HG03575 (cell line): ENCODE measurements around the gene PTBP3.

Source experiments
- ATAC-seq: cut with Tn5 transposase; IDR thresholded peaks from one replicate; pipeline ENCODE4 v1.9.1; 2021; ENCODE audit not compliant: unreplicated experiment, insufficient number of reproducible peaks, low FRiP score; ENCODE audit errors: extremely low read depth

The PTBP3 gene

GRCh38 chr9:112184946-112185345 is 148.5 kb downstream of the PTBP3 start:
- ATAC-seq = no peak

- ATAC-seq = no peak
Observed at GRCh38 chr9:112184221-112184620, 149.2 kb downstream of the PTBP3 start.

DNA sequence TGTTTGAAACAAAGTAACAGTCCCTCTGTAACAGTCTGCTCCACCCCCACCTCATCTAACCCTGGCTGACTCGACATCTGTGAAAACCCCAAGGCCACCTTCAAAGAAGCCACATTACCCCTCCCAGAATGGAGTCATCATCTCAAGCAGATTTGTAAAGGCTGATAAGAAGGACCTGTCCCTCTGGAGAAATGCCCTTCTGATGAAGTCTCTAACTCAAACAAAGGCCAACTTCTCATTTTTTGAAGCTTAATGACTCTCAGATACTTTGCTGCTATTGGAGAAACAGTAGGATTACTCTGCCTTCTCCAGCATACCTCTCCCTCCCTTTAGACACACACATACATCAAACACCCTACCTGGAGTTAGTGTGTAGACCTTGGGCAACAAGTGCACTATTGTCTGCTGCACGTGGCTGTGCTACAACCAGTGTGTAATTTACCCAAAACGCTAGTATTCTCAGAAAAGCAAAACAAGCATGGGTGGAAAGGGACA is 153.0 kb downstream of the PTBP3 start:
- no peak for ATAC-seq

DNA sequence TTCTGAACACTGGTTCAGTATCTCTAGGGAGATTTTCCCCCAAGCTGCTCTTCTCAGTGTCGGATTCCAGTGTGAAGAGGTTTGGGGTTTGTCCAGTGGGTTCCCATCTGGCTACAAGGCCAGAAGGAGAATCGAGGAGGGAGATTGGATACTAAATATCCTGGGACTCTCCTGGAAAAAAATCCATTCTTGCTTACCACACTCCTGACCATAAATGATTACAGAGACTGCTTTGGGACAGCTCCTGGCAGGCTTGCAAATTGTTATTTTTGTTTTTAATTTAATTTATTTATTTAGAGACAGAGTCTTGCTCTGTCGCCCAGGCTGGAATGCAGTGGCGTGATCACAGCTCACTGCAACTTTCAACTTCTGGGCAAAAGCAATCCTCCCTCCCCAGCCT is 153.6 kb downstream of the PTBP3 start:
- no peak for ATAC-seq

DNA sequence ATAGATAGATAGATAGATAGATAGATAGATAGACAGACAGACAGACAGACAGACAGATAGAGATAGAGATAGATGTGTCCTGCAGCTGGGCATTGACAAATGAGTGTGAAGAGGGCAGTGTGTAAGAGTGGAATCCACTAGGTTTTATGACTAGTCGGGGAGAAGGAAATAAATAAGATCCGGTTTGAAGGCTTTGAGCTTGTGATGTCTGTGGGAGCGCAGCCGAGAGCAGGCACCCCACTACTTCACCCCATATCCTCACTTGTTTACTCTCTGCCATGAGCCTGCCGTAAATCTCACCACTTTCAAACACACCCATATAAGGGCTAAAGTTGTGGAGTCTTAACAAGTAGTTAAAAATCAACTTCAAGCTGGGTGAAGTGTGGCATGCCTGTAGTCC is 156.9 kb downstream of the PTBP3 start:
- ATAC-seq = no peak

DNA sequence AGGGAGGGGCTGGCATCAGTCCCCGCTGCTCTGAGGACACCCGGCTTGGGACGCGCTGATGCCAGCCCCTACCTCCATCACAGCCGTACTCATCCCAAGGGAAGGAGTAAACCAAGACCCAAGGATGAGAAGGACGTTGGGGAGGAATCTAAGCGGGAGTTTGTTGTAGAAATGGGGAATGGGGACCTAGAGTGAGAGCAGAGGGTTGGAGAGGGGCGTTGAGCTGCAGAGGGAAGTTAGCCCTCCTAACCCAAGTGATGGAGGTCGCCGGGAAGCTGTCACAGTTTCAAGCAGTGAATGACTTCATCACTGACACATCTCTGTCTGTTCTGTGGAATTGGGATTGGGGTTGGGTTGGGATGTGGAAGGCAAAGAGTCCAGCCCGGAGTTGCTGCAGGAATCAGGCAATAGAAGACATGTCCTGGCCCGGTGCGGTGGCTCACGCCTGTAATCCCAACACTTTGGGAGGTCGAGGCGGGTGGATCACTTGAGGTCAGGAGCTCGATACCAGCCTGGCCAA is 157.6 kb downstream of the PTBP3 start:
- ATAC-seq = no peak

DNA sequence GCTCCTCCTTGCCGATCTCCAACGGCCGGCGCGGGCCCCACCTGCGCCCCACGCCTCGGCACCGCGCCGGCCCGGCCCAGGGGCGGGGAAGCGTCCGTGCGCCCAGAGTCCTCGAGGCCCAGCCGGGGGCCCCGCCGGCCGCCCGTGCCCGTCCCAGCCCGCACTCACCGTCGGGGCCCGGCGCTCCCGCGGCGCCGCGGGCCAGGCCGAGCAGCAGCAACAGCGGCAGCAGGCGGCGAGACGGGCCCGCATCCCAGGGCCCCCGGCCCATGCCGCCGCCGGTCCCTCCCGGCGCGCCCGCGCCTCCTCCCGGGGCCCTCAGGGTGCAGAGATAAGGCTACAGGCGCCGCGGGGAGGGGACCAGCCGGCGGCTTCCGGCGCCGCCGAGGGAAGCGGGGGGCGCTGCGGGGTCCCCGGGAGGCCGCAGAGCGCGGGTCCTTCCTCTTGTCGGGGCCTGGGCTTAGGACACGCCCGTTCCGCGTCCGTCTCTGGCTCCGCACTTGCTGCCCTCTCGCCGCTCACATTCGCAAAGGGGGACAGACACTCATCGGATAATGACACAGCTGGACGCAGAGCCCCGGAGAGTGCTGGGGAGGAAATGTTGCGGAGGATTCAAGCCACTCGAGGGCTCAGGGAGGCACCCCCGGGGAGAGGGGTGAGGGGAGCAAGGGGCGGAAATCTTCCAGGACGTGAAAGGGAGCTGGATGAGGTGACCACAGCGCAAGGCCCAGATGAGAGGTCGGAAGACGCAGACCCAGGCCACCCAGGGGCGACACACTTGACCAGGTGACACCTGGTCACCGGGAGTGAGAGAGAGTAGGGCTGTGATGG is 158.2 kb downstream of the PTBP3 start, which contains the start of gene SUSD1:
TSS of gene SUSD1 (minus strand) at position 333 of the 831 bp plus-strand sequence. CDS start at position 271, 62 bp downstream.
- peak; percentile 14 for ATAC-seq

GRCh38 chr9:112174222-112174964 is 159.0 kb downstream of the PTBP3 start:
- ATAC-seq = peak; percentile 49

GRCh38 chr9:112173489-112174221 is 159.8 kb downstream of the PTBP3 start:
- ATAC-seq = no peak

- ATAC-seq = no peak
Observed at GRCh38 chr9:112170968-112171367, 162.5 kb downstream of the PTBP3 start.

DNA sequence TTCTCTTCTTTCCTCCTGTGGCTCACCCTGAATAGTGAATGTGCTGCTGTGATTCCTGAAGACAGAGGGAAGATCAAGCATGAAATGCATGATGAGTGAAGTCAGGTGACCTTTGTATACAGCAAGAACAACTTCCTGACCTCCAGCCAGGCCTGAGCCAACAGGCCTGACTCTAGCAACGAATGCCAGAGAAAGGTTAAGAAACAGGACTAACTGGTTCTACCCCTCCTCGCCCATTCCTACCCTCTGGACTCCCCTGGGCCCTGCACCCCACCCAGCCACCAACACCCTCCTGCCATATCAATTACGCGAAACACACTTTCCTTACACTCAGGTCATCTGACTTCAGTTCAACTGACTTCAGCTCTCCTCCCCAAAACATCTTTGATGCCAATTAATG is 163.2 kb downstream of the PTBP3 start:
- no peak for ATAC-seq

DNA sequence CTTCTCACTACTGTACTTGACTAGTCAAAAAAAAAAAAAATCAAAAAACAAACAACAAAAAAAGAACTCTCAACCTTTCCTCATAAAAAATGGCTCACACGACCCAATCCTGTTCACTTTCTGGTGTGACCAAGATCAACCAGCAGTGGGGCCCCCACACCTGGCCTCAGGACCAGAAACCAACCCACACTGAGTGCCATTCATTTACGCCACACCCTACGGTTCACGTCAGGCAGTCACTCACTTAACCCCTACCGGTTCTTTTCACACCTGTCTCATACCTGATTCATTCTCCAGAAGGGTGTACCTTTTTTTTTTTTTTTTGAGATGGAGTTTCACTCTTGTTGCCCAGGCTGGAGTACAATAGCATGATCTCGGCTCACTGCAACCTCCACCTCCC is 164.1 kb downstream of the PTBP3 start:
- ATAC-seq = no peak

- no peak for ATAC-seq
Observed at GRCh38 chr9:112168197-112168596, 165.2 kb downstream of the PTBP3 start.
